ENCODE data around the gene PDGFA. TPM values are rescaled to one million over a fixed set of nuclear protein-coding genes. Genes with fewer than 3 reads are reported as not detected.

Gene PDGFA
- total and polyA plus RNA-seq, 4 donors, result 21.8 to 40.6 (median 25.6) TPM

- Histone ChIP-seq H3K4me3 (no peak overlapping the region), H3K9me3 (ENCODE audit: control insufficient read depth in 4 of 4, insufficient read depth in 3 of 4, low read length in 3 of 4) (no peaks in the 10 kb centered on the region), H3K36me3 (ENCODE audit: control insufficient read depth in 4 of 4, insufficient read depth in 4 of 4, low read length in 4 of 4) (peaks cover 0 to 11% (median 0%) of the 10 kb centered on the region in 4 donors), H3K9ac (ENCODE audit: insufficient read depth in 1 of 2, low read length in 2 of 2) (no peak overlapping the region), H3K27ac (ENCODE audit: low read depth in 1 of 2, low read length in 1 of 2) (no peak overlapping the region), H3K27me3 (ENCODE audit: control insufficient read depth in 3 of 3, insufficient read depth in 3 of 3, low read length in 2 of 3) (peaks cover 0 to 12% (median 10%) of the 10 kb centered on the region in 3 donors), H3K4me1 (ENCODE audit: control insufficient read depth in 5 of 5, insufficient read depth in 5 of 5, low read length in 5 of 5) (peaks cover 10 to 30% (median 13%) of the 10 kb centered on the region in 5 donors)
- TF ChIP-seq CTCF (IDR thresholded peaks at IDR 0.05; ENCODE audit: control extremely low read depth, extremely low read depth), result no peak
- ATAC-seq (ENCODE audit: insufficient read depth, low FRiP score) (no peak), DNase-seq (peak; percentile 38 to 71 (median 68))
- WGBS, 2 donors, result 39 to 63% methylated on average over 13 of the region's 13 CpGs
Measured at GRCh38 chr7:516216-516605, 3.4 kb downstream of the PDGFA start.

- Histone ChIP-seq H3K4me3 (no peak overlapping the region), H3K9ac (ENCODE audit: insufficient read depth in 1 of 2, low read length in 2 of 2) (no peak overlapping the region), H3K27me3 (ENCODE audit: control insufficient read depth in 3 of 3, insufficient read depth in 3 of 3, low read length in 2 of 3) (peaks cover 0 to 8% (median 7%) of the 10 kb centered on the region in 3 donors), H3K36me3 (ENCODE audit: control insufficient read depth in 4 of 4, insufficient read depth in 4 of 4, low read length in 4 of 4) (peaks cover 0 to 15% (median 0%) of the 10 kb centered on the region in 4 donors), H3K4me1 (ENCODE audit: control insufficient read depth in 5 of 5, insufficient read depth in 5 of 5, low read length in 5 of 5) (peaks cover 10 to 27% (median 13%) of the 10 kb centered on the region in 5 donors), H3K9me3 (ENCODE audit: control insufficient read depth in 4 of 4, insufficient read depth in 3 of 4, low read length in 3 of 4) (no peaks in the 10 kb centered on the region), H3K27ac (ENCODE audit: low read depth in 1 of 2, low read length in 1 of 2) (peak overlapping the region in 1 of 2 donors; percentile 51)
- no peak for TF ChIP-seq CTCF (IDR thresholded peaks at IDR 0.05; ENCODE audit: control extremely low read depth, extremely low read depth)
- 80 to 81% methylated on average over 10 of the region's 10 CpGs for WGBS, 2 donors
- ATAC-seq (ENCODE audit: insufficient read depth, low FRiP score), result no peak
- DNase-seq, result no peak
Measured at GRCh38 chr7:515628-516027, 4.0 kb downstream of the PDGFA start.

- Histone ChIP-seq H3K36me3 (ENCODE audit: control insufficient read depth in 4 of 4, insufficient read depth in 4 of 4, low read length in 4 of 4) (peaks cover 0 to 20% (median 0%) of the 10 kb centered on the region in 4 donors), H3K9me3 (ENCODE audit: control insufficient read depth in 4 of 4, insufficient read depth in 3 of 4, low read length in 3 of 4) (no peaks in the 10 kb centered on the region), H3K27me3 (ENCODE audit: control insufficient read depth in 3 of 3, insufficient read depth in 3 of 3, low read length in 2 of 3) (peaks cover 0 to 8% (median 6%) of the 10 kb centered on the region in 3 donors), H3K27ac (ENCODE audit: low read depth in 1 of 2, low read length in 1 of 2) (peak overlapping the region in 1 of 2 donors; percentile 51), H3K4me3 (no peak overlapping the region), H3K4me1 (ENCODE audit: control insufficient read depth in 5 of 5, insufficient read depth in 5 of 5, low read length in 5 of 5) (peaks cover 10 to 27% (median 13%) of the 10 kb centered on the region in 5 donors), H3K9ac (ENCODE audit: insufficient read depth in 1 of 2, low read length in 2 of 2) (peak overlapping the region in 1 of 2 donors; percentile 32)
- TF ChIP-seq CTCF (IDR thresholded peaks at IDR 0.05; ENCODE audit: control extremely low read depth, extremely low read depth), result no peak
- DNase-seq, result no peak
- 74 to 87% methylated on average over 25 of the region's 25 CpGs for whole genome bisulfite sequencing, 2 donors
- ATAC-seq (ENCODE audit: insufficient read depth, low FRiP score), result no peak
Measured at GRCh38 chr7:514651-515598, 4.7 kb downstream of the PDGFA start.
